Activated T-cell treated with anti-CD3 and anti-CD28 coated beads, Interleukin-2, amount 50 U/mL, for 72 hours (primary cell): Measurements from ENCODE around the gene PDCD1. TPM values are rescaled to one million over a fixed set of nuclear protein-coding genes. Genes with fewer than 3 reads are reported as not detected.

ENCODE experiments used
- ATAC-seq, 2 donors: fragments of 150-1000 bp; cut with Tn5 transposase; replicated peaks in 1 of 2; 2 replicates each; pipeline ENCODE4 v1.10.0; 2021; ENCODE audit warnings: moderate library complexity in 2 of 2, mild to moderate bottlenecking in 1 of 2
- DNase-seq, 2 donors: peaks; one replicate each; pipeline ENCODE4 v3.0.0; 2021 to 2022; ENCODE audit warnings: mixed read lengths in 1 of 2
- H3K27ac Mint-ChIP-seq: one replicate; pipeline ENCODE4 v1.8.0; 2022; ENCODE audit warnings: mild to moderate bottlenecking, moderate library complexity, mixed read lengths
- H3K27me3 Mint-ChIP-seq: one replicate; pipeline ENCODE4 v1.8.0; 2022; ENCODE audit warnings: low read depth, mixed read lengths
- H3K36me3 Mint-ChIP-seq, 2 donors: one replicate each; pipeline ENCODE4 v1.8.0; 2022; ENCODE audit warnings: mixed read lengths in 2 of 2, mild to moderate bottlenecking in 1 of 2; ENCODE audit not compliant: insufficient read depth in 2 of 2
- H3K4me1 Mint-ChIP-seq: one replicate; pipeline ENCODE4 v1.8.0; 2022; ENCODE audit warnings: low read depth, mixed read lengths
- H3K4me3 Mint-ChIP-seq, 2 donors: one replicate each; pipeline ENCODE4 v1.8.0; 2022; ENCODE audit warnings: mild to moderate bottlenecking in 2 of 2, mixed read lengths in 2 of 2, moderate library complexity in 2 of 2
- H3K9me3 Mint-ChIP-seq, 2 donors: one replicate each; pipeline ENCODE4 v1.8.0; 2022; ENCODE audit warnings: mixed read lengths in 2 of 2
- total RNA-seq, 2 donors: library from RNA; stranded (reverse); gene quantifications; one replicate each; pipeline ENCODE4 v1.2.3, GENCODE V29; 2022

PDCD1 gene
- total RNA-seq, 2 donors from 2014 or later: 15.7 to 23.0 TPM

DNA sequence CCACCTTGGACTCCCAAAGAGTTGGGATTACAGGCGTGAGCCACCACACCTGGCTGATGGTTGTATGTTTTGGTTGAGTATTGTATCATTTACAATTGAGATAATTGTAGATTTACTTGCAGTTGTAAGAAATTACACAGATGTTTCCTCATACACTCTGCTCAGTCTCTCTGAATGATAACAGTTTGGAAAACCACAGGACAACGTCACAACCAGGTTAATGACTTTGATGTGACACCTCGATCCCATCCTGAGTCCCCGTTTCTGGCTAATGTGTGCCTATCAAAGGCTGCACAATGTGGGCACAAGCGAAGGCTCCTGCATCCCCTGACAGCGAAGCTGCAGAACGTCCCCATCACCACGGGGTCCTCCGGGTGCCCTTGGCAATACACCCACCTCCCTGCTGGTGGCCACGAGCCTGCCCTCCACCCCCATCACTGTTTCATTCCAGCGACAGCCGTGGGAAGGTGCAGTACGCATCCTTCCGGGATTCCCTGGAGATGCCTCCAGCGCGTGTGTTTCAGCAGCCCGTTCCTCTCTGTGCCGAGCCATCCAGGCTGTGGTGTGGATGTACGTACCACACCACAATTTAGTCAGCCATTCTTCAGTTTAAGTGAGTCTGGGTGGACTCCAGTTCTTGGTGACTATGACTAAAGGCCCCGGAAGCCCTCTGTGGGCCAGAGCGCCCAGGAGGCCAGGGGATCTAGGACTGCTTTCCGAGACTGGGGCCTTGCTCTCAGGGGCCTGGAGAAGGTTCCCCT is 4.3 kb upstream of the PDCD1 start:
- H3K36me3 Mint-ChIP-seq: peaks cover 5 to 16% of the 10 kb centered on the region in 2 donors
- H3K27me3 Mint-ChIP-seq: peaks cover 35% of the 10 kb centered on the region
- H3K27ac Mint-ChIP-seq: peak overlapping the region; percentile 85
- DNase-seq: peak in 1 of 2 donors; percentile 57
- peak; percentile 32 to 58 for ATAC-seq
- H3K4me1 Mint-ChIP-seq: peaks cover 80% of the 10 kb centered on the region
- peaks cover 7 to 15% of the 10 kb centered on the region in 2 donors for H3K9me3 Mint-ChIP-seq
- H3K4me3 Mint-ChIP-seq: peak overlapping the region; percentile 76 to 80

DNA sequence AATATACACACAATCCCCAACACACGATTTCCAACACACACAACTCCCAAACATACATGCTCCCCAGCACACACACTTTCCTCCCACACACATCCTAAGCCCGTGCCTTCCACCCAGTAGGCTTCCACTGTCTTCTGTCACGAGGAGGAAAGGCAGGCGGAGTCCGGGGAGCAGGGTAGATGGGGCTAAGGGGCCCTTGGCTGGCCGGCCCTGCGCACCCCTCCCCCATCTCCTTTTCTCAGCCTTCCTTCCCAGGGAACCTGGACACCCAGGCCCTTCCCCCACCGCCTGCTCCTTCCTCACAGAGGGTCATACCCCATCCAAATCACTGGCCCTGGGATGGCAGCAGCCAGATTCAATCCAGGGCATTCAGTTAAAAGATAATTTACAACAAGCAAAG is 3.4 kb upstream of the PDCD1 start:
- Mint-ChIP-seq H3K9me3 (peaks cover 7 to 15% of the 10 kb centered on the region in 2 donors), H3K27ac (no peak overlapping the region), H3K4me3 (peak overlapping the region in 1 of 2 donors; percentile 29)

DNA sequence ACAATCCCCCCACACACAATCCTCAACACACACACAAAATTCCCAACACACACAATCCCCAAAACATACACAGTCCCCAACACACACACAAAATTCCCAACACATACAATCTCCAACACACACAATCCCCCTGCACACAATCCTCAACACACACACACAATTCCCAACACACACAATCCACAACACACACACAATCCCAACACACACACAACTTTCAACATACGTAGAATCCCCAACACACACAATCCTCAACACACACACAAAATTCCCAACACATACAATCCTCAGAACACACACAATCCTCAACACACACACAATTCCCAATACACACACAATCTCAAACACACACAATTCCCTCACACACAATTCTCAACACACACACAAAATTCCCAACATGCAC is 2.6 kb upstream of the PDCD1 start:
- H3K4me3 Mint-ChIP-seq: peak overlapping the region; percentile 29 to 55
- peaks cover 7 to 15% of the 10 kb centered on the region in 2 donors for H3K9me3 Mint-ChIP-seq
- ATAC-seq: no peak
- H3K4me1 Mint-ChIP-seq: peaks cover 80% of the 10 kb centered on the region
- no peak for DNase-seq
- H3K27ac Mint-ChIP-seq: peak overlapping the region; percentile 62
- H3K36me3 Mint-ChIP-seq: peaks cover 5 to 16% of the 10 kb centered on the region in 2 donors
- H3K27me3 Mint-ChIP-seq: peaks cover 35% of the 10 kb centered on the region

More for the DNA sequence above, 3.4 kb upstream of the PDCD1 start:
- DNase-seq (no peak), ATAC-seq (no peak)
- Mint-ChIP-seq H3K4me1 (peaks cover 75% of the 10 kb centered on the region), H3K27me3 (peaks cover 35% of the 10 kb centered on the region), H3K36me3 (peaks cover 5 to 16% of the 10 kb centered on the region in 2 donors)

DNA sequence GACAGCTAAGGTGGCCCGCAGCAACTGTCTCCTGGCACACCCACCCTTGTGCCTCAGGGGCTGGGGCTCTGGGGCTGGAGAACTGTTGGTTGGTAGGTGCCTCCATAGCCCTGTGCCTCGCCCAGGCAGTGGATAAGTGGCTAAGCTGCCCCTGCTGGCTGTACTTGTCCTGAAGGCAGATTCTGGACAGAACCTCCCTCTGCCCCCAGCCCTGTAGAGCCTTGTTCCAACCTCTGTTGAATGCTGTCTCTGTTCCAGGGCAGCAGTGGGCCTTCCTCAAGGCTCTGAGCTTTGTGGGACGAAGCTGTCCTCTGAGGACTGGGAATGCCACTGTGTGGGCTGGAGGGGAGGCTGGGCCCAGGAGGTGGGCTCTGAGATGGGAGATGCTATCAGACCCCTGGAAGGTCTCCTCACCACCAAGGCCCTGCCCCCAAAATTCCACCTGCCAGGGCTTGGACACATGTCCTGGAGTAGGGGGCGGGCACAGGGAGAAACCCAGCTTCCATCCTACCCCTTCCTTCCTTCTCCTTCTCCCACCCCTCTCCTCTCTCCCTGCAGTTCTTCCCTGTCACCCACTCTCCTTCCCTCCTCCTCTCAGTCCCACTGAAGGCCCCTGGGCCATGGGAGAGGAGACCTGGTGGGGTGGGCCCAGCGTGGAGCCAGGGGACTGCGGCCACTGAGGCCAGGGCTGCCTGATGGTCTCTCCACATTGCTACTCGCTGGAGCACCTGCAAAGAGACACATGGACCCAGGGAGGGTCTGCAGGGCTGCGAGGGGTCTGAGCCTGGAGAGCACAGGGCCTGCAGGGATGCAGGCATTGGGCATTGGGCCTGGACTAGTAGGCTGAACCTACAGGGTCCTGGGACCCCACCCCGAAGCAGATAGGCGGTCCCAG is 1.7 kb upstream of the PDCD1 start:
- DNase-seq: no peak
- Mint-ChIP-seq H3K4me3 (peak overlapping the region; percentile 85 to 87), H3K36me3 (peaks cover 5 to 16% of the 10 kb centered on the region in 2 donors), H3K27me3 (peaks cover 28% of the 10 kb centered on the region), H3K27ac (no peak overlapping the region), H3K9me3 (peaks cover 7 to 15% of the 10 kb centered on the region in 2 donors), H3K4me1 (peaks cover 81% of the 10 kb centered on the region)
- ATAC-seq: peak; percentile 8 to 37

DNA sequence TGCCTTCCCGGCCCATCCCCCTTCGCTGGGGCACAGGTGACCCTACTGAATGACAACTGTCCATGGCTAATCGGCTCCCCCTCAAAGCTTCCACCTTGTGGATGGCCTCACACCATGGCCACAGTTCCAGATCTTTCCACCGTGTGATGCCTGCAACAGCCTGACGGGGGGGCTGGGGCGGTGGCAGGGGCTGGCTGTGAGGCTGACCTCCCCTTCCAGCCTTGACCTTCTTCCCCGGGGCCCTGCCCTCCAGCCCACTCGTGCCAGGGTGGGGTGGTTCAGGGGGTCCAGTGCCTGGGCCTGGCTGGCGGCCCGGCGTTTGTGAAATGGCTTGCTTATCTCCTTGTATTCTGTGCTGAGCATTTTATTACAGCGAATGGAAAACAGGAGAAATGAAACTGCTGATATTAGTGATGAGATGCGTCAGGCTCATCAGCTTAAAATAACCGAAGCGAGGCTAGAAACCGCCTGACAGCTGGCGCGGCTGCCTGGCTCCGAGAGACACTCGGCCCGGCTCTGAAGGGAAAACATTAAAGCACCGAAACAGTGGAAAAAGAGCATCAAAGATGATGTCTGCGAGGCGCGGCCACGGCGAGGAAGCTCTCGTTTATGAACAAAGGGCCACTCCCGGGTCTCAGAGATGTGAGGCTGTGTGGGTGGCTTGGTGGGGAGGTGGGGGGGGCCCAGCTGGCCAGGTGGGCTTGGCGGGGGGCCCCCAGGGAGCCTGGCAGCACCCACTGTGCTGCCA is 916 bp upstream of the PDCD1 start:
- DNase-seq: peak; percentile 58 to 71
- H3K4me1 Mint-ChIP-seq: peaks cover 73% of the 10 kb centered on the region

DNA sequence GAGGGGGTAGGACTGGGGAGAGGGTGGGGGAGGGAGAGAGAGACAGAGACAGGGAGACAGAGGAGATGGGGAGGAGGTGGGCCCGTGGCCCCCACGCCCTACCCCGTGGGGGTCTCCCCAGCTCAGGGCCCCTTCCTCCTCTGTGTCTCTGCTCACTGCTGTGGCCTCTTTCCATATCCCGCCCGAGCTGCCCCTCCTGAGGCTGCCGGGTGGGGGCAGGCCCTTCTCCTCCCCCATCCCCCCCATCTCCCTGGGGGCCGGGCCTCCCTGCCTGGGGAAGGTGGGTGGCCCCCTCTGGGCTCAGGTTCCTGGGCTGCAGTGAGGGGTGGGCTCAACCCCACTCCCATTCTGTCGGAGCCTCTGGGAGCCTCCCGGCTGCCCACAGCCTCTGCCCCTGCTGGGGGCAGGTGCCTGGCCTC is 332 bp upstream of the PDCD1 start:
- no peak overlapping the region for H3K27ac Mint-ChIP-seq
- H3K27me3 Mint-ChIP-seq: peaks cover 14% of the 10 kb centered on the region
- DNase-seq (no peak), ATAC-seq (no peak)
- peaks cover under 1 to 5% of the 10 kb centered on the region in 2 donors for H3K36me3 Mint-ChIP-seq
- peaks cover 2 to 5% of the 10 kb centered on the region in 2 donors for H3K9me3 Mint-ChIP-seq
- peaks cover 67% of the 10 kb centered on the region for H3K4me1 Mint-ChIP-seq
- peak overlapping the region; percentile 85 to 87 for H3K4me3 Mint-ChIP-seq

More for the DNA sequence above, 916 bp upstream of the PDCD1 start:
- Mint-ChIP-seq H3K27ac (peak overlapping the region; percentile 94), H3K4me3 (peak overlapping the region; percentile 85 to 87), H3K9me3 (peaks cover 7 to 11% of the 10 kb centered on the region in 2 donors), H3K27me3 (peaks cover 20% of the 10 kb centered on the region), H3K36me3 (peaks cover 5 to 11% of the 10 kb centered on the region in 2 donors)
- ATAC-seq: peak; percentile 21 to 61

DNA sequence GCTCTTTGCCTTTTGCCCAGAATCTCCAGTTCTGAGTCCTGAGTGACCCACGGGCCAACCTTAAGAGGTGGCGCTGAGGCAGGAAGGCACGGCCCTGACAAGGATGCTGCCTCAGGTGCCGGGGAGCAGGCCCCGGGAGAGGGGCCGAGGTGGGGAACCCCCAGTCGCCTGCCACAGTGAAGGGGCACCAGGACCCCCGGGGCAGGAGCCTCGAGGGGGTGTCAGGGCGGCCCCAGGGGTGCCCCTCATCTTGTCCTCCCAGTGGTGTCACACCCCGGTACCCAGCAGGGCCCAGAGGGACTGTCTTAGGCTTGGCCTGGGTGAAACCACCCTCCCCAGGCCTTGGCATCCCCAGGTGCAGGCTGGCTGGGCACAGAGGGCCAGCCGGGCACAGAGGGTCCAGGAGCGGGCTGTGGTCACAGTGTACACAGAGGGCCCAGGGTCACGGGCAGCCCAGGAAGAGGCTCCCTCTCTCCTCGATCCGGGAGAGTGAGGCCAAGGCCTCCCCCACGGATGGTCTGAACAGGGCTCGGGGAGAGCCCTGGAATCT is 1.0 kb downstream of the PDCD1 start:
- peak overlapping the region; percentile 85 to 87 for H3K4me3 Mint-ChIP-seq
- peaks cover 12% of the 10 kb centered on the region for H3K27me3 Mint-ChIP-seq
- ATAC-seq: no peak
- H3K27ac Mint-ChIP-seq: peak overlapping the region; percentile 65
- peaks cover 0 to 5% of the 10 kb centered on the region in 2 donors for H3K36me3 Mint-ChIP-seq
- no peak for DNase-seq
- H3K4me1 Mint-ChIP-seq: peaks cover 55% of the 10 kb centered on the region
- H3K9me3 Mint-ChIP-seq: peaks cover 2 to 5% of the 10 kb centered on the region in 2 donors

DNA sequence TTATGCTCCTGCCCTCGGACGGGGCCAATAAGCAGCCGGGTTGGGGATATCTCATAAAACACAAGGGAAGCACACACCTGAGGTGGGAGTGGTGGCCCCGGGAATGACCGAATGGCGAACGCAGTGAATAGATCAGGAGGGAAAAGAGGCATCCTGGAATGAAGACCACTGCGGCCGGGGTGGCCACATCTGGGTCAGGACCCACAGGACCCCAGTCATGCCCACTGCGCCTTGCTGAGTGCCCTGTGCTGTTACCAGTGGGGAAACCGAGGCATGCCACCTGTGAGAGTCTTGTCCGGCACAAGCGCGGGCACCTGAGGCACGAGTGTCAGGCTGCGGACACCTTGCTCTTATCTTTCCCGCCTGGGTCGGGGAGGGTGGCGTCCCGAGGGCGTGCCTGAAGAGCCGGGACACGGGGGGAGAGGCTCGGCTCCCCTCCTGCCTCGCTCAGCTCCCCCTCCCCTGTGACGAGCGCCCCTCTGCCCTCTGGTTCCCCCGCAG is 1.6 kb downstream of the PDCD1 start:
- H3K27me3 Mint-ChIP-seq: peaks cover 8% of the 10 kb centered on the region
- no peak overlapping the region for H3K27ac Mint-ChIP-seq
- peaks cover 2 to 5% of the 10 kb centered on the region in 2 donors for H3K9me3 Mint-ChIP-seq

DNA sequence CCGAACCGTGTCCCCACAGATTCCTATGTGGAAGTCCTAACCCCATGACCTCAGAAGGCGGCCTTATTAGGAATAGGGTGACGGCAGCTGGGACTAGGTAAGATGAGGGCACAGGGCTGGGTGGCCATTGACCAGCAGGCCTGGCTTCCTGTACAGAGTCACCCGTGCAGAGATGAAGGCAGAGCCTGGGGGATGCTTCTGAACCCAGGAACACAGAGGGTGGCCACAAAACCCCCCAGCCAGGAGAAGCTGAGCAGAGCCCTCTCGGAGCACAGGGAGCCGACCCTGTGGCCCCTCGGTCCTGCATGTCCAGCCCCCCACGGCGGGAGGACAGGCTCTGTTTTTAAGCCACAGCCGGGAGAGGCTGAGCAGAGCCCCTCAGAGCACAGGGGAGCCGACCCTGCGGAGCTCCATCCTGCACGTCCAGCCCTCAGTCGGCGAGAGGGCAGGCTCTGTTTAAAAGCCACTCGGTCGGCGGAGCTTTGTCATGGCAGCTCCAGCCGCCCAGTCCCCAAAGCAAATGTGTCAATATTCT is 2.7 kb downstream of the PDCD1 start:
- DNase-seq (no peak), ATAC-seq (no peak)
- Mint-ChIP-seq H3K4me3 (peak overlapping the region; percentile 85 to 87), H3K4me1 (peaks cover 38% of the 10 kb centered on the region), H3K9me3 (no peaks in the 10 kb centered on the region), H3K36me3 (no peaks in the 10 kb centered on the region), H3K27me3 (no peaks in the 10 kb centered on the region), H3K27ac (no peak overlapping the region)

More for the DNA sequence above, 1.6 kb downstream of the PDCD1 start:
- Mint-ChIP-seq H3K4me1 (peaks cover 49% of the 10 kb centered on the region), H3K4me3 (peak overlapping the region; percentile 85 to 87), H3K36me3 (peaks cover 0 to 5% of the 10 kb centered on the region in 2 donors)
- ATAC-seq (no peak), DNase-seq (no peak)

DNA sequence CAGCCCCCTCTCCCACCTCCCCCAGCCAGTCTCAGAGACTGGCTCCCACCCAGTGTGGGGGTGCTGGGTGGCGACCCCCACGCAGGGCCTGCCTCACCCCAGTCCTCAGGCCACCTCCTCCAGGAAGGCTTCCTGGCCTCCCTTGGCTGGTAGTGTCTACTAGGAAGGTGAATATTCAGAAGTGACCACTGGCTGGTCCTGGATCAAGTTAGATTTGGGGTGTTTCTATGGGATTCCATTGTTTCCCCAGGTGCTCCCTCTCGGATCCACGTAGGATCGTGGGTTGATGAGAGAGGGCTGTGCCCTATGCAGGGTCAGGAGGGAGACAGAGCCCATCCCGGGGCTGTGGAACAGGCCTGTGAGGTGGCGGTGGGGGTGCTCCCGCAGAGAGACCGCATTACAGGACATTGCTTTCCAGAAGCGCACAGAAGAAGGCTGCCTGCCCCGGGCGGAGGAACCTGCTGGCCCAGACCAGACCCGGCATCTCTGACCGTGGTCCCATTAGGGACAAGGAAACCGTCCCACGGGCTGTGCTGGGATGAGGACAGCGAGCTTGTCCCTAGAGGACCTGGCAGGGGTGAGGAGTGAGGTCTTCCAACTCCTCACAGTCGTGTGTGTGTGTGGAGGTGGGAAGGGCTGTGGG is 3.3 kb downstream of the PDCD1 start:
- H3K4me1 Mint-ChIP-seq: peaks cover 32% of the 10 kb centered on the region
- ATAC-seq (no peak), DNase-seq (no peak)
- no peak overlapping the region for H3K27ac Mint-ChIP-seq
- no peaks in the 10 kb centered on the region for H3K9me3 Mint-ChIP-seq
- peak overlapping the region in 1 of 2 donors; percentile 42 for H3K4me3 Mint-ChIP-seq
- H3K36me3 Mint-ChIP-seq: no peaks in the 10 kb centered on the region
- no peaks in the 10 kb centered on the region for H3K27me3 Mint-ChIP-seq

DNA sequence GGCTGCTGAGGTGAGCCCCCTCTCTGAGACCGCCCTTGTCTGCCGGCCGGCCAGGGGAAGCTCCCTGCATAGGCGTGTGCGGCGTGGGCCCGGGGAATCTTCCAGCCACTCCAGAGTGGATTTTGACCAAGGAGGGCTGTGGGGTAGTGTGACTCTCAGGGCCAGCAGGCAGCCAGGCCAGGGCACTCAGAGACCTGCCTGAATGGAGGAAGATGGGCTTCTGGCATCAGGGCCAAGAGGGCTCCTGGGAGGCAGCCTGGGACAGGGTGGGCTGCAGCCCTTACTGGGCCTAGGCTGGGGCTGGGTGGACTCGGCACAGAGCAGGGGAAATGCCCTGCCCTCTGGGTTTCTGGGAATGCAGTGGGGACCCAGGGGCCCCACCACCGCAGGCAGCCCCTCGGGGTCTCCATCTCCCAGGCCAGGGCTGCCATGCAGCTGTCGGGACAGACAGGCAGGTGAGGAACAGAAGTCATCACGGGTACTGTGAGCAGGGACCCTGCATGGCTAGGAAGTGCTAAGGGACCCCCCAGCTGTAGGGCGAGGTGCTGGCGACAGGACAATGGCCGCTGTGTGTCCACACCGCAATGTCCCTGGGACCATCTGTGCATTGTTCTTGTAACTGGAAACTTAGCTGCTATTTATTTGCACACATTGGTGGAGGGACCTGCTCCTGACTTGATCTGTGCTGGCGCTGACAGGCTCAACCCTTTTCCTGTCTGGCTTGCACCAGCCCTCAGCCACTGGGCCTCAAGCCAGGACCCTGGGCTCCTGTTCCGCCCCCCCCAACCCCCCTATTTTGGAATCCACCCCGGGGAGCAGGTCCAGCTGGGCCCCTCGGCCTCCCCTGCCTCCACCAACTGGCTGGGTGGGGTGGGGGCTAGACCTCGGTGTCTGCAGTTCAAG is 4.1 kb downstream of the PDCD1 start:
- Mint-ChIP-seq H3K4me3 (no peak overlapping the region), H3K9me3 (no peaks in the 10 kb centered on the region), H3K27me3 (no peaks in the 10 kb centered on the region), H3K27ac (no peak overlapping the region), H3K36me3 (no peaks in the 10 kb centered on the region), H3K4me1 (peaks cover 26% of the 10 kb centered on the region)
- ATAC-seq (no peak), DNase-seq (no peak)
